ENCODE results near the gene PHC2. TPM values are rescaled to one million over a fixed set of nuclear protein-coding genes. Genes with fewer than 3 reads are reported as not detected.

Gene PHC2
- total RNA-seq, 1 donor from 2014 or later: 91.5 TPM

- DNase-seq (ENCODE audit: low spot score): no peak
Observed at GRCh38 chr1:33466159-33466558, 35.3 kb upstream of the PHC2 start.

GRCh38 chr1:33465316-33465715 lies 34.4 kb upstream of the PHC2 start:
- Mint-ChIP-seq H3K36me3 (ENCODE audit: low read depth) (no peaks in the 10 kb centered on the region), H3K4me3 (ENCODE audit: unreplicated experiment) (no peak overlapping the region), H3K9me3 (ENCODE audit: low read depth) (no peaks in the 10 kb centered on the region), H3K27me3 (ENCODE audit: low read depth) (no peaks in the 10 kb centered on the region), H3K4me1 (ENCODE audit: low read depth) (peaks cover 32% of the 10 kb centered on the region), H3K27ac (ENCODE audit: unreplicated experiment) (no peak overlapping the region)
- DNase-seq (ENCODE audit: low spot score): no peak
- TF ChIP-seq CTCF (IDR thresholded peaks at IDR 0.05): no peak

More at GRCh38 chr1:33466159-33466558, 35.3 kb upstream of the PHC2 start:
- Mint-ChIP-seq H3K27ac (ENCODE audit: unreplicated experiment) (no peak overlapping the region), H3K27me3 (ENCODE audit: low read depth) (no peaks in the 10 kb centered on the region), H3K36me3 (ENCODE audit: low read depth) (no peaks in the 10 kb centered on the region), H3K4me3 (ENCODE audit: unreplicated experiment) (no peak overlapping the region), H3K9me3 (ENCODE audit: low read depth) (no peaks in the 10 kb centered on the region), H3K4me1 (ENCODE audit: low read depth) (peaks cover 29% of the 10 kb centered on the region)
- no peak for TF ChIP-seq CTCF (IDR thresholded peaks at IDR 0.05)

- peaks cover 38% of the 10 kb centered on the region for H3K4me1 Mint-ChIP-seq (ENCODE audit: low read depth)
Observed at GRCh38 chr1:33464552-33464951, 33.7 kb upstream of the PHC2 start.

GRCh38 chr1:33462405-33463164 lies 31.7 kb upstream of the PHC2 start:
- Mint-ChIP-seq H3K4me3 (ENCODE audit: unreplicated experiment) (no peak overlapping the region), H3K27ac (ENCODE audit: unreplicated experiment) (no peak overlapping the region), H3K36me3 (ENCODE audit: low read depth) (no peaks in the 10 kb centered on the region), H3K27me3 (ENCODE audit: low read depth) (no peaks in the 10 kb centered on the region), H3K9me3 (ENCODE audit: low read depth) (peaks cover 2% of the 10 kb centered on the region), H3K4me1 (ENCODE audit: low read depth) (peaks cover 42% of the 10 kb centered on the region)
- TF ChIP-seq CTCF (IDR thresholded peaks at IDR 0.05): no peak
- no peak for DNase-seq (ENCODE audit: low spot score)

More at GRCh38 chr1:33464552-33464951, 33.7 kb upstream of the PHC2 start:
- no peak for DNase-seq (ENCODE audit: low spot score)
- Mint-ChIP-seq H3K36me3 (ENCODE audit: low read depth) (no peaks in the 10 kb centered on the region), H3K27ac (ENCODE audit: unreplicated experiment) (no peak overlapping the region), H3K9me3 (ENCODE audit: low read depth) (no peaks in the 10 kb centered on the region), H3K27me3 (ENCODE audit: low read depth) (no peaks in the 10 kb centered on the region), H3K4me3 (ENCODE audit: unreplicated experiment) (no peak overlapping the region)
- no peak for TF ChIP-seq CTCF (IDR thresholded peaks at IDR 0.05)

GRCh38 chr1:33460947-33461629 lies 30.2 kb upstream of the PHC2 start:
- Mint-ChIP-seq H3K36me3 (ENCODE audit: low read depth) (no peaks in the 10 kb centered on the region), H3K27me3 (ENCODE audit: low read depth) (no peaks in the 10 kb centered on the region), H3K27ac (ENCODE audit: unreplicated experiment) (peak overlapping the region; percentile 86), H3K9me3 (ENCODE audit: low read depth) (peaks cover 2% of the 10 kb centered on the region), H3K4me1 (ENCODE audit: low read depth) (peaks cover 52% of the 10 kb centered on the region), H3K4me3 (ENCODE audit: unreplicated experiment) (no peak overlapping the region)
- TF ChIP-seq CTCF (IDR thresholded peaks at IDR 0.05): no peak
- DNase-seq (ENCODE audit: low spot score): no peak

All from chondrocyte (in vitro differentiated cells).